Esophagus muscularis mucosa (tissue), 4 donors: ENCODE measurements around the gene PHYKPL. TPM values are rescaled to one million over a fixed set of nuclear protein-coding genes. Genes with fewer than 3 reads are reported as not detected.

Experiments used
- DNase-seq: peaks from one replicate; pipeline ENCODE4 v3.0.0-alpha.2; 2017; ENCODE audit errors: extremely low spot score
- H3K27ac ChIP-seq, 4 donors: fragments of 200-600 bp; sonication (generic); replicated peaks in 1 of 4; 1 replicate in 3 of 4; 2 replicates in 1 of 4; pipeline ENCODE4 v1.5.1; 2016 to 2019; ENCODE audit warnings: mild to moderate bottlenecking in 1 of 4
- H3K27me3 ChIP-seq, 4 donors: fragments of 200-600 bp; sonication (generic); one replicate each; pipeline versions ENCODE4 v1.5.1 to v1.6.0; 2016 to 2019
- H3K36me3 ChIP-seq, 4 donors: fragments of 200-600 bp; sonication (generic); one replicate each; pipeline ENCODE4 v1.5.1; 2016 to 2019
- H3K4me1 ChIP-seq, 4 donors: fragments of 200-600 bp; sonication (generic); one replicate each; pipeline ENCODE4 v1.5.1; 2016 to 2019
- H3K4me3 ChIP-seq, 4 donors: fragments of 200-600 bp; sonication (generic); 1 replicate in 2 of 4; 2 replicates in 2 of 4; pipeline ENCODE4 v1.5.1; 2016 to 2019; ENCODE audit warnings: mild to moderate bottlenecking in 4 of 4, moderate library complexity in 1 of 4
- H3K9me3 ChIP-seq, 4 donors: fragments of 200-600 bp; sonication (generic); 1 replicate in 3 of 4; 2 replicates in 1 of 4; pipeline ENCODE4 v1.5.1; 2016 to 2019
- CTCF ChIP-seq, 3 experiments: fragments of 200-600 bp in 2 of 3; fragments of 450-650 bp in 1 of 3; sonication (generic) in 2 of 3; IDR thresholded peaks; one replicate each; pipeline ENCODE4 v1.5.1; 2017 to 2019; ENCODE audit warnings: antibody characterized with exemption in 3 of 3, mild to moderate bottlenecking in 2 of 3, moderate library complexity in 1 of 3
- EP300 ChIP-seq: sonication (generic); formaldehyde crosslinking; IDR thresholded peaks from one replicate; pipeline ENCODE4 v1.6.1; 2017; ENCODE audit warnings: antibody characterized with exemption
- POLR2A ChIP-seq: fragments of 450-650 bp; IDR thresholded peaks from one replicate; pipeline ENCODE4 v1.6.1; 2017; ENCODE audit warnings: antibody characterized with exemption, moderate library complexity, mild to moderate bottlenecking, low read depth
- POLR2AphosphoS5 ChIP-seq, 2 donors: sonication (generic); formaldehyde crosslinking; IDR thresholded peaks; one replicate each; pipeline ENCODE4 v1.6.1; 2017; ENCODE audit warnings: antibody characterized with exemption in 2 of 2
- WGBS: methylation state at CpG from one replicate; pipeline ENCODE4 v1.1.5; 2018; 5-methylcytosine and 5-hydroxymethylcytosine counted together
- intact Hi-C: fragments of 100-400 bp; cut with DNase I; formaldehyde crosslinking; loops from one replicate; pipeline ENCODE4 v1.15.1; 2023
- total RNA-seq, 4 donors: library from RNA; depleted of rRNA; stranded (reverse); fragments of >200 nt; gene quantifications; one replicate each; pipeline versions ENCODE4 v1.1.0 to v1.2.1, GENCODE V29; 2016

The PHYKPL gene
- total RNA-seq, 4 donors from 2014 or later = 27.4 to 45.1 (median 37.5) TPM

GRCh38 chr5:178267876-178268275 lies 35.3 kb upstream of the PHYKPL start:
- Histone ChIP-seq H3K4me3 (no peak overlapping the region), H3K27me3 (no peaks in the 10 kb centered on the region), H3K4me1 (no peaks in the 10 kb centered on the region), H3K9me3 (no peaks in the 10 kb centered on the region), H3K27ac (no peak overlapping the region), H3K36me3 (no peaks in the 10 kb centered on the region)
- 76% methylated on average over 5 of the region's 10 CpGs for WGBS
- intact Hi-C loops = no loop called here
- DNase-seq = no peak
- no peak for TF ChIP-seq POLR2AphosphoS5 (IDR thresholded peaks at IDR 0.05)
- no peak for TF ChIP-seq EP300
- no peak for TF ChIP-seq POLR2A
- no peak for TF ChIP-seq CTCF (IDR thresholded peaks at IDR 0.05)

- H3K36me3 ChIP-seq = no peaks in the 10 kb centered on the region
Measured at GRCh38 chr5:178267245-178267644, 34.6 kb upstream of the PHYKPL start.

GRCh38 chr5:178266581-178266980 lies 34.0 kb upstream of the PHYKPL start:
- TF ChIP-seq POLR2AphosphoS5 (IDR thresholded peaks at IDR 0.05) (no peak), EP300 (no peak), CTCF (IDR thresholded peaks at IDR 0.05) (no peak), POLR2A (no peak)
- Histone ChIP-seq H3K27ac (no peak overlapping the region), H3K36me3 (no peaks in the 10 kb centered on the region), H3K9me3 (no peaks in the 10 kb centered on the region), H3K27me3 (no peaks in the 10 kb centered on the region), H3K4me3 (no peak overlapping the region), H3K4me1 (no peaks in the 10 kb centered on the region)
- intact Hi-C loops = no loop called here
- DNase-seq = no peak
- WGBS = 92% methylated on average over 10 of the region's 10 CpGs

More at GRCh38 chr5:178267245-178267644, 34.6 kb upstream of the PHYKPL start:
- no peak for DNase-seq
- intact Hi-C loops = no loop called here
- H3K27ac ChIP-seq = no peak overlapping the region
- no peaks in the 10 kb centered on the region for H3K4me1 ChIP-seq
- no peaks in the 10 kb centered on the region for H3K27me3 ChIP-seq
- TF ChIP-seq CTCF (IDR thresholded peaks at IDR 0.05) (no peak), POLR2A (no peak), POLR2AphosphoS5 (IDR thresholded peaks at IDR 0.05) (no peak), EP300 (no peak)
- no peak overlapping the region for H3K4me3 ChIP-seq
- no peaks in the 10 kb centered on the region for H3K9me3 ChIP-seq
- WGBS = 84% methylated on average over 5 of the region's 6 CpGs

- WGBS = 95% methylated on average over 7 of the region's 7 CpGs
- H3K9me3 ChIP-seq = no peaks in the 10 kb centered on the region
- no peak overlapping the region for H3K27ac ChIP-seq
- H3K27me3 ChIP-seq = no peaks in the 10 kb centered on the region
- intact Hi-C loops = no loop called here
- no peak for DNase-seq
- no peak overlapping the region for H3K4me3 ChIP-seq
- H3K4me1 ChIP-seq = no peaks in the 10 kb centered on the region
- H3K36me3 ChIP-seq = no peaks in the 10 kb centered on the region
- TF ChIP-seq CTCF (IDR thresholded peaks at IDR 0.05) = no peak
- TF ChIP-seq EP300 = no peak
- TF ChIP-seq POLR2A = no peak
- no peak for TF ChIP-seq POLR2AphosphoS5 (IDR thresholded peaks at IDR 0.05)
Measured at GRCh38 chr5:178265746-178266145, 33.1 kb upstream of the PHYKPL start.

GRCh38 chr5:178264044-178264443 lies 31.4 kb upstream of the PHYKPL start:
- Histone ChIP-seq H3K4me3 (no peak overlapping the region), H3K9me3 (no peaks in the 10 kb centered on the region), H3K27me3 (no peaks in the 10 kb centered on the region), H3K36me3 (no peaks in the 10 kb centered on the region), H3K4me1 (no peaks in the 10 kb centered on the region), H3K27ac (no peak overlapping the region)
- DNase-seq = no peak
- intact Hi-C loops = no loop called here
- TF ChIP-seq POLR2AphosphoS5 (IDR thresholded peaks at IDR 0.05) (no peak), EP300 (no peak), POLR2A (no peak), CTCF (IDR thresholded peaks at IDR 0.05) (no peak)
- 87% methylated on average over 4 of the region's 4 CpGs for WGBS
